GM12873 (cell line): ENCODE data around the gene NKAIN2.

Experiments used
- TF ChIP-seq, protein P1 (sequence below): IDR thresholded peaks from 2 replicates; pipeline ENCODE4 v1.5.1; 2012; ENCODE audit warnings: low read depth, mild to moderate bottlenecking, moderate library complexity, low read length, control low read depth; ENCODE audit not compliant: insufficient read depth; ENCODE audit errors: missing control alignments

NKAIN2 gene

DNA sequence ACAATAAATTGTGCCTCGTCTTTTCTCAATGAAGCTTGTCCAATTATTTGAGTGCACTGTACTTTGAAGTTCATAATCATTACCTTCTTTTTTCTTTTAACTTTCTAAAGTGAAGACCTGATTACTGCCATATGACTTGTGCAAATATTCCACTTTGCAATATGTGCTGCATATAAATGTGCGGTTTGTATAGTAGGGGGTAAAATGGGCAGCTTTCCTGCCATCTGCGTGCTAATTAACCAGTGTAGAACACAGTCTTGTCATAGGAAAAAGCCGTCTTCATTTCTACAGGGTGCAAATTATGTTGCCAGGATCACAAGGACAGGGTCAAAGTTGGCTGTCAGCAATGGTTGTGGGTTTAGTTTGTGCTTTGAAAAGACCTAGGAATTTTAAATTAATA, 397.0 kb downstream of the NKAIN2 start:
- TF ChIP-seq, protein P1, sequence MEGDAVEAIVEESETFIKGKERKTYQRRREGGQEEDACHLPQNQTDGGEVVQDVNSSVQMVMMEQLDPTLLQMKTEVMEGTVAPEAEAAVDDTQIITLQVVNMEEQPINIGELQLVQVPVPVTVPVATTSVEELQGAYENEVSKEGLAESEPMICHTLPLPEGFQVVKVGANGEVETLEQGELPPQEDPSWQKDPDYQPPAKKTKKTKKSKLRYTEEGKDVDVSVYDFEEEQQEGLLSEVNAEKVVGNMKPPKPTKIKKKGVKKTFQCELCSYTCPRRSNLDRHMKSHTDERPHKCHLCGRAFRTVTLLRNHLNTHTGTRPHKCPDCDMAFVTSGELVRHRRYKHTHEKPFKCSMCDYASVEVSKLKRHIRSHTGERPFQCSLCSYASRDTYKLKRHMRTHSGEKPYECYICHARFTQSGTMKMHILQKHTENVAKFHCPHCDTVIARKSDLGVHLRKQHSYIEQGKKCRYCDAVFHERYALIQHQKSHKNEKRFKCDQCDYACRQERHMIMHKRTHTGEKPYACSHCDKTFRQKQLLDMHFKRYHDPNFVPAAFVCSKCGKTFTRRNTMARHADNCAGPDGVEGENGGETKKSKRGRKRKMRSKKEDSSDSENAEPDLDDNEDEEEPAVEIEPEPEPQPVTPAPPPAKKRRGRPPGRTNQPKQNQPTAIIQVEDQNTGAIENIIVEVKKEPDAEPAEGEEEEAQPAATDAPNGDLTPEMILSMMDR = no peak

DNA sequence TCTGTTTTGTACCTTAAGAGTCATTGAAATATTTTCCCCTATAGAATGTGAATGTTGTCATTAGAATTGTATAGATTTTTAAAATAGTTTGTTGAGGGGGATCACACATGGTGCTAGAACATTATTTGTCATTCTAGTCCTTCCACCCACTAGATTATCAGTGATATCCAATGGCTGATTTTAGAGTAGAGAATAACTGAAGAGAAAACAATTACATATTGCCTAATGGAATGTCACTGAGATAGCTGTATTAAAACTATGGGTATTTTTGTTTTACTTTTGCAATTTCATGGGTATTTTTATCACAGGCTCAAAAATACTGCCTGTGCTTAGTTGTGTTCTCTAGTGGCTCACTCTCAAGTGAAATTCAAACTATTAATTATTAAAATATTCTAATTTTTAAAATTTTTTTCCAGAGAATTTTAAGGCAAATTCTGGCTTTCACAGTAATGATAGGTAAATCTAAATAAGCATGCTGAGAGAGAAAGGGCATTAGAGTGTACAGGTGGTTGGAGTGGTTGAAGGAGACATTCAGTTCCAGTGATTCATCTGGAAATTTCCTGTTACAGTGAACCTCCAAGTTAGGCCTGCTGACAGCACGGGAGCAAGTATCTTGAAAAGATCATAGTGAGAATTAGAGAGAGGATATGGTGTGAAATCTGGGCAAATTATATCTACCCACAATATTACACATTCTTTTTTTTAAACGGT, 399.6 kb downstream of the NKAIN2 start:
- TF ChIP-seq, protein P1 = no peak

DNA sequence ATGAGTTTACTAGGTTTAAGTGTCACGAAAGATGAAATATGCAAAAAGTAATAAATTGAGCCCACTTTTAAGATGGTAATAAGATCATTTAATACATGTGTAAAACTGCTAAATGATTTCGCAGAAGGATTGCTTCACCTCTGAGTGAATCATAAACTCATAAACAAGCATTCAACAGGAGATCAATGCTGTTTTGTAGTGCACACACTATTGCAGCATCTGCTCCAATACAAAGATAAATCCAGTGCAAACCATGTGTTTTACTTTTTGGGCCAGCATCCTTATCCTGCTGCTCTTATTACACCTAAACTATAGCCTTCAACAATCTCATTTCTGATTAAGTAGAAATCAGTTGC, 400.1 kb downstream of the NKAIN2 start:
- TF ChIP-seq, protein P1 = no peak

DNA sequence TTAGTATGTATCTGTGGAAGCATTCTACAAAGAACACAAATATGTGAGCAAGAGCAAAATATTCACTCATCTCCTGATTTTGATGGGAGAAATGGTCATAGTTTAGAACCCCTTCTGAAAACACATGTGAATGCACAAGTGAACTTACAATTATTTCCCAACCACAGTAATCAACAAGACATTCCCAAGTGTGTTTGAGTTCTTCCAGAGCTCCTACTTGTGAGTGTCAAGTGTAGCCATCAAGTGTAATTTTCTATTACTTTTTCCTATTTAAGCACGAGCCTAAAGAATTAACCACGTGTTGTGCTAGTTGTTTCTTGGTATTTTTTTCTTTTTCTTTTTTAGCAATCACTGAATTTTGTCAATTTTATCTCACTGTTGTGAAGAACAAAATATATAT, 402.3 kb downstream of the NKAIN2 start:
- TF ChIP-seq, protein P1 = no peak

DNA sequence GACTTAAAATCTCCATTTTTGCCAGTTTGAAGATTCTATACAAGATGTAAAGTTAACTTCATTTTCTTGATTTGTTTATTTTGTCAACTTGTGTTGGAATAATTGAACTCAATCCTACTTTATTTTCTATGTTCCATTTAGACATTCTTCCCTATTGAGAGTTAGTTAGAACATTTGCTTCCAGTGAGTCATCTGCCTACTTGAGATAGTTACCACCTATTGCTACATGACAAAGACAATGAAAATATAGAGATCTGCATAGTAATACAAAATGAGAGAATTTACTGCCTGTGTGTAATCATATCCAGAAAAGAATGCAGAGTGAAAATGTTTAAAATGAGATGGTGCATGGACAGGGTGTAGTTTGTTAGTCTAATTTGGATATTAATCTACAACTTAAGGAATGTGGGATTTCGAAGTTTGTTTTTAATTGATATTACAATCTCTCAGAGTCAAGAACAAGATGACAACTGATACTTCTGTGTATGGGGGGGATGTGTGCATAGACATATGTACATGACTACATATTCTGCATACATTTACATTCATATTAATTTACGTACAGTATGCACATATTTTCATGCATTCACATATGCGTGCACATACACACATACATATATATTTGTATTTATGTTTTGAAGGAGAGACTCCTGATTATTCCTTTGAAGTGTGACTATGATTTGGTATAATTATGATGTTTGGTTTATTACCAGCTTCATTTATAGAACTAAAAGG, 420.1 kb downstream of the NKAIN2 start:
- TF ChIP-seq, protein P1 = no peak

DNA sequence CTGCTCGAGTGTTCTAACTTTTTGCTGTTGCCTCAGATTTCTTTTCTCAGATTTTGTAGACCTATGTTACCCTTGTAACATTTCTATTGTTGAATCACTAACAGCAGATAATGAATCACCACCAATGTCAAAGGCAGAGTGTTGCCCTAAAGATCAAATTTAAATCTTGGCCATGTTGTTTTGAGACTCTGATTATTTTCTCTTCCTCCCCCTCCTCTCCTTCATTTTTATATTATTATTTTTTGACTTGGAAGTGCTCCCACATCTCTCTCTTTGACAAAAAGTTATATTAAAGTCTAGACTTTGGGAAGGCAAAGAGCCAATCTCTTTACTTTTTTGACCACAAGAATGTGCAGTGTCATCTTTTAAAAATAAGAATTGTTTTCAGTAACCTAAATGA, 422.7 kb downstream of the NKAIN2 start:
- TF ChIP-seq, protein P1 = no peak

DNA sequence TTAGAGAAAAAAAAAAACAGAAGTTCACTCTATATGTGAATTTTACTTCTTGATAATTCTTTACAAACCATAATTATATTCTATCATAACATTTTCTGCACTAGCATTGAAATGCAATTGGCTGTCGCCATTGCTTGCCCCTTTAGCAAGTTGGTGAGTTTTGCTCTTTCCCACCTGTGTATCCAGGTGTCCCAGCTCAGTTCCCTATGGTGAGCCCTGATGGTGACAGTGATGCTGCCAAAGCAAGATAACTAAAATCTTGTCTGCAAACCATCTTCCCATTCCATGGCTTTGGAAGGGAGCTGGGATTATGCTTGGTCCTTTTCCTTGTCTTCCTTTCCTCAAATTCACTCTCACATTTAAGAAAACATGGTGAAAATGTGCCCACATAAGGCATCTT, 429.6 kb downstream of the NKAIN2 start:
- TF ChIP-seq, protein P1 = no peak
